ENCODE measurements around the gene PLA2G2C.

Gene PLA2G2C

GRCh38 chr1:20194757-20195461 is 8.6 kb upstream of the PLA2G2C start:
- H3K9me3 ChIP-seq (ENCODE audit: insufficient read depth, low read length) = no peaks in the 10 kb centered on the region
- no peaks in the 10 kb centered on the region for H3K79me2 ChIP-seq (ENCODE audit: low read length)
- H3K27me3 ChIP-seq (ENCODE audit: low read depth, low read length) = no peaks in the 10 kb centered on the region; the same call in none of the 2 replicates
- peak overlapping the region; percentile 56 for H3K4me3 ChIP-seq (ENCODE audit: low read length)
- no peaks in the 10 kb centered on the region for H3K36me3 ChIP-seq (replicated peaks; ENCODE audit: low read depth, low read length)
- H3K4me1 ChIP-seq (ENCODE audit: low read length) = peaks cover 3% of the 10 kb centered on the region; the same call in 1 of the 2 replicates
- TF ChIP-seq CTCF (IDR thresholded peaks at IDR 0.05; ENCODE audit: low read depth, low read length) (peak; percentile 83), EZH2phosphoT487 (IDR thresholded peaks at IDR 0.05; ENCODE audit: low read depth) (no peak)
- H3K4me2 ChIP-seq (ENCODE audit: low read length) = peak overlapping the region; percentile 69
- no peaks in the 10 kb centered on the region for H4K20me1 ChIP-seq (ENCODE audit: insufficient read depth, low read length)
- H3K9ac ChIP-seq (ENCODE audit: low read length) = no peak overlapping the region
- no peak overlapping the region for H3K27ac ChIP-seq (ENCODE audit: low read length)
- H2AFZ ChIP-seq (ENCODE audit: low read depth, low read length) = 0 out of 2 replicates have a peak overlapping the region, but pooled peaks have one; percentile 46

- TF ChIP-seq CTCF (IDR thresholded peaks at IDR 0.05; ENCODE audit: low read depth, low read length) = no peak
- no peak for TF ChIP-seq EZH2phosphoT487 (IDR thresholded peaks at IDR 0.05; ENCODE audit: low read depth)
- H3K36me3 ChIP-seq (replicated peaks; ENCODE audit: low read depth, low read length) = no peaks in the 10 kb centered on the region
- H3K79me2 ChIP-seq (ENCODE audit: low read length) = no peaks in the 10 kb centered on the region
- H3K4me3 ChIP-seq (ENCODE audit: low read length) = no peak overlapping the region
- H3K4me2 ChIP-seq (ENCODE audit: low read length) = no peak overlapping the region
- H3K4me1 ChIP-seq (ENCODE audit: low read length) = peaks cover 3% of the 10 kb centered on the region; the same call in 1 of the 2 replicates
- no peaks in the 10 kb centered on the region for H4K20me1 ChIP-seq (ENCODE audit: insufficient read depth, low read length)
- no peaks in the 10 kb centered on the region; the same call in 1 of the 2 replicates for H3K27me3 ChIP-seq (ENCODE audit: low read depth, low read length)
- H3K27ac ChIP-seq (ENCODE audit: low read length) = no peak overlapping the region
- no peak overlapping the region for H2AFZ ChIP-seq (ENCODE audit: low read depth, low read length)
- no peak overlapping the region for H3K9ac ChIP-seq (ENCODE audit: low read length)
- H3K9me3 ChIP-seq (ENCODE audit: insufficient read depth, low read length) = no peaks in the 10 kb centered on the region
Measured at GRCh38 chr1:20194224-20194623, 7.9 kb upstream of the PLA2G2C start.

DNA sequence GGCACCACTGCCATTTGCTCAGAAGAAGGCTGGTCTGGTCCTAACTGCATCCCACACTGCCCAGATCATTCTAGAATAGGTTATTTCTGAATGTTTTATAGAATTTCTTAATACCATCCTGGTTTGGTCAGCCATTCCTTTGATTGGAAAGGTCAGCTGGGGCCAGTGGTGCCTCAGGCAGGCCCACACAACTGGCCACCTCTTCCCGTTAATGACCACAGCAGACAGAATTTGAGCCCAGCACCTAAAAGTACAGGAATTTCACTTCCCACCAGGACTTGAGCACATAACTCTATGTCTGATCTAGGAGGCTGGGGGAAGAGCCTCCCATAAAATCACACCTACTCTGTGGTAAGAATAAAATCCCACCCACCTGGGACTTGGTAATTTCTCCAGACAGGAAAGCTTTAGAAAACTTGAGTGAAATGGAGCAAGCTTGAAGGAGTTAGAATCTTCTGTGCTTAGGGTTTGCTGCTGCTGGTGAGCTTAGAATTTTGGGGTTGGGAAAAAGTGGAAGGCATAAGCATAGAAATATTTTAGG is 6.6 kb upstream of the PLA2G2C start:
- H3K27me3 ChIP-seq (ENCODE audit: low read depth, low read length) = no peaks in the 10 kb centered on the region
- H3K27ac ChIP-seq (ENCODE audit: low read length) = no peak overlapping the region
- H3K9ac ChIP-seq (ENCODE audit: low read length) = no peak overlapping the region
- H3K4me1 ChIP-seq (ENCODE audit: low read length) = peaks cover 8% of the 10 kb centered on the region
- no peak overlapping the region for H3K4me2 ChIP-seq (ENCODE audit: low read length)
- H3K36me3 ChIP-seq (replicated peaks; ENCODE audit: low read depth, low read length) = no peaks in the 10 kb centered on the region
- H3K79me2 ChIP-seq (ENCODE audit: low read length) = no peaks in the 10 kb centered on the region
- no peaks in the 10 kb centered on the region for H4K20me1 ChIP-seq (ENCODE audit: insufficient read depth, low read length)
- no peaks in the 10 kb centered on the region for H3K9me3 ChIP-seq (ENCODE audit: insufficient read depth, low read length)
- no peak for TF ChIP-seq CTCF (IDR thresholded peaks at IDR 0.05; ENCODE audit: low read depth, low read length)
- TF ChIP-seq EZH2phosphoT487 (IDR thresholded peaks at IDR 0.05; ENCODE audit: low read depth) = no peak
- no peak overlapping the region for H2AFZ ChIP-seq (ENCODE audit: low read depth, low read length)
- H3K4me3 ChIP-seq (ENCODE audit: low read length) = no peak overlapping the region

DNA sequence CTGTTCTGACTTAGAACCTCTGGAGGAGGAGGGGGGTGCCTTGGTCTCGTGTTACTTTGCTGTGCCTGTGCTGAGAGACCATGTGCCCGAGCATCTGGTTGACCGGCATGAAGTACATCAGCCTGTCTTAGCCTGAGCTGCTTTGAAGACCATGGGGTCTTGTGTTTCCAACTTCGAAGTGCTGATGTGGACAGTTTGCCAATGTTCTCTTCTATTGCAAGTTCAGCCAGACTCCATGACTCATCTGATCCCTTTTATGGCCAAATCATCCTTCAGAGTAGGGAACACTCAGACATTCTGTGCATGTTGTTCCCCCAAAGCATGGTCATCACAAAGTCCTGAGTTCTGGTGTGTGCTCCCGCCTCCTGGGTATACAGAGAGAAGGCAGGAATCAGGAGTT is 6.0 kb upstream of the PLA2G2C start:
- Histone ChIP-seq H3K9me3 (ENCODE audit: insufficient read depth, low read length) (no peaks in the 10 kb centered on the region), H4K20me1 (ENCODE audit: insufficient read depth, low read length) (no peaks in the 10 kb centered on the region), H3K27ac (ENCODE audit: low read length) (no peak overlapping the region), H3K79me2 (ENCODE audit: low read length) (no peaks in the 10 kb centered on the region), H3K27me3 (ENCODE audit: low read depth, low read length) (no peaks in the 10 kb centered on the region), H3K9ac (ENCODE audit: low read length) (no peak overlapping the region), H2AFZ (ENCODE audit: low read depth, low read length) (no peak overlapping the region), H3K4me2 (ENCODE audit: low read length) (no peak overlapping the region), H3K36me3 (replicated peaks; ENCODE audit: low read depth, low read length) (no peaks in the 10 kb centered on the region), H3K4me1 (ENCODE audit: low read length) (peaks cover 8% of the 10 kb centered on the region), H3K4me3 (ENCODE audit: low read length) (no peak overlapping the region)
- TF ChIP-seq EZH2phosphoT487 (IDR thresholded peaks at IDR 0.05; ENCODE audit: low read depth) = no peak
- TF ChIP-seq CTCF (IDR thresholded peaks at IDR 0.05; ENCODE audit: low read depth, low read length) = no peak
